ENCODE results near the gene RUVBL1.

Gene RUVBL1

GRCh38 chr3:128070898-128071591, 52.6 kb downstream of the RUVBL1 start:
- TF ChIP-seq CTCF (IDR thresholded peaks at IDR 0.05) = no peak
- Histone ChIP-seq H3K9me3 (no peaks in the 10 kb centered on the region), H3K27me3 (peaks cover 3% of the 10 kb centered on the region), H3K4me1 (ENCODE audit: control insufficient read depth in 1 of 2, insufficient read depth in 1 of 2, low read depth in 1 of 2, low read length in 1 of 2) (peaks cover 21 to 26% of the 10 kb centered on the region in 2 experiments), H3K4me3 (ENCODE audit: low read depth in 1 of 2, low read length in 1 of 2) (no peak overlapping the region), H3K27ac (no peak overlapping the region), H3K36me3 (peaks cover 73% of the 10 kb centered on the region)

GRCh38 chr3:128069271-128069670, 54.3 kb downstream of the RUVBL1 start:
- H3K4me3 ChIP-seq (ENCODE audit: low read depth in 1 of 2, low read length in 1 of 2) = no peak overlapping the region
- peaks cover 91% of the 10 kb centered on the region for H3K36me3 ChIP-seq
- H3K27ac ChIP-seq = no peak overlapping the region
- H3K4me1 ChIP-seq (ENCODE audit: control insufficient read depth in 1 of 2, insufficient read depth in 1 of 2, low read depth in 1 of 2, low read length in 1 of 2) = peaks cover 11 to 13% of the 10 kb centered on the region in 2 experiments
- H3K9me3 ChIP-seq = no peaks in the 10 kb centered on the region
- TF ChIP-seq CTCF (IDR thresholded peaks at IDR 0.05) = no peak
- H3K27me3 ChIP-seq = no peaks in the 10 kb centered on the region

GRCh38 chr3:128068156-128068620, 55.4 kb downstream of the RUVBL1 start:
- peaks cover 0 to 2% of the 10 kb centered on the region in 2 experiments for H3K4me1 ChIP-seq (ENCODE audit: control insufficient read depth in 1 of 2, insufficient read depth in 1 of 2, low read depth in 1 of 2, low read length in 1 of 2)

GRCh38 chr3:128067489-128067888, 56.1 kb downstream of the RUVBL1 start:
- no peaks in the 10 kb centered on the region for H3K4me1 ChIP-seq (ENCODE audit: control insufficient read depth in 1 of 2, insufficient read depth in 1 of 2, low read depth in 1 of 2, low read length in 1 of 2)
- H3K36me3 ChIP-seq = peaks cover 100% of the 10 kb centered on the region
- H3K27me3 ChIP-seq = no peaks in the 10 kb centered on the region
- no peaks in the 10 kb centered on the region for H3K9me3 ChIP-seq
- no peak for TF ChIP-seq CTCF (IDR thresholded peaks at IDR 0.05)
- no peak overlapping the region for H3K27ac ChIP-seq
- no peak overlapping the region for H3K4me3 ChIP-seq (ENCODE audit: low read depth in 1 of 2, low read length in 1 of 2)

More at GRCh38 chr3:128068156-128068620, 55.4 kb downstream of the RUVBL1 start:
- TF ChIP-seq CTCF (IDR thresholded peaks at IDR 0.05) = peak; percentile 53
- Histone ChIP-seq H3K36me3 (peaks cover 100% of the 10 kb centered on the region), H3K9me3 (no peaks in the 10 kb centered on the region), H3K27me3 (no peaks in the 10 kb centered on the region), H3K4me3 (ENCODE audit: low read depth in 1 of 2, low read length in 1 of 2) (no peak overlapping the region), H3K27ac (no peak overlapping the region)

GRCh38 chr3:128066676-128067075, 56.9 kb downstream of the RUVBL1 start:
- Histone ChIP-seq H3K9me3 (no peaks in the 10 kb centered on the region), H3K4me1 (ENCODE audit: control insufficient read depth in 1 of 2, insufficient read depth in 1 of 2, low read depth in 1 of 2, low read length in 1 of 2) (no peaks in the 10 kb centered on the region), H3K4me3 (ENCODE audit: low read depth in 1 of 2, low read length in 1 of 2) (no peak overlapping the region), H3K27ac (no peak overlapping the region), H3K27me3 (no peaks in the 10 kb centered on the region), H3K36me3 (peaks cover 100% of the 10 kb centered on the region)
- TF ChIP-seq CTCF (IDR thresholded peaks at IDR 0.05) = no peak
